ENCODE measurements around the gene BTBD9. TPM values are rescaled to one million over a fixed set of nuclear protein-coding genes. Genes with fewer than 3 reads are reported as not detected.
A peak's percentile ranks its signal among the peaks of the same experiment; 100 is the strongest.

Gene BTBD9
- total RNA-seq, 1 experiment from 2014 or later = 8.9 TPM

DNA sequence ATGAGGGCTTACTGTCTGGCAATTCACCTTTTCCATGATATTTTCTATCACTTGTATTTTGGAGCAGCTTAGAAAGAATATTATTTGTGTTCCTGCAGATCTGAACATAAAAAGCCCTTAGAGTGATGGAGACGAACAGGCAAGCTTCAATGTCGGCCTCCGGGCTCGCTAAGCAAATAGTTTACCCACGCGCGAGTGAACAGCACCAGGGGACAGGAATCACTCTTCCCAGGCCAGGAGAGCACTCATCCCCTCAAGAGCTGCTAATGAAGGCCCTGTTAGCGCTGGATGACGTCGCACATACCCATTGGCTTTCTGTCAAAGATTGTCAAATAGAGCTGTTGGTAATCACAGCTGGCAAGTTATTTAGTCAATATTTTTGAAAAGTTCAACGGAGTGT, 424.5 kb downstream of the BTBD9 start:
- Histone ChIP-seq H3K9ac (ENCODE audit: extremely low read depth, insufficient read length, low read length) (no peak overlapping the region), H2BK120ac (ENCODE audit: low read depth, low read length, poor library complexity, severe bottlenecking) (no peak overlapping the region), H2BK12ac (ENCODE audit: insufficient read length, low read depth, low read length) (no peak overlapping the region), H3T11ph (ENCODE audit: low read length) (no peak overlapping the region), H4K20me1 (ENCODE audit: control insufficient read depth, insufficient read depth, insufficient read length) (no peaks in the 10 kb centered on the region), H2AFZ (ENCODE audit: low read length) (no peak overlapping the region), H3K23me2 (ENCODE audit: insufficient read length, low read depth, low read length, poor library complexity, severe bottlenecking) (no peaks in the 10 kb centered on the region), H3K4me2 (ENCODE audit: insufficient read depth, insufficient read length, low read length) (no peak overlapping the region), H3K14ac (ENCODE audit: insufficient read depth, low read length) (no peak overlapping the region), H3K56ac (ENCODE audit: insufficient read length, low read depth, low read length) (no peak overlapping the region), H3K4me1 (ENCODE audit: insufficient read depth, low read length) (peaks cover 10% of the 10 kb centered on the region; the same call in 1 of the 2 replicates), H4K91ac (ENCODE audit: insufficient read length, low read depth, low read length) (no peak overlapping the region), H2BK15ac (ENCODE audit: low read depth, low read length) (no peak overlapping the region), H3K79me1 (ENCODE audit: insufficient read depth, low read depth, low read length, poor library complexity, severe bottlenecking) (no peaks in the 10 kb centered on the region), H2BK5ac (ENCODE audit: insufficient read length, low read length) (no peak overlapping the region), H3K27me3 (ENCODE audit: insufficient read depth, low read length) (no peaks in the 10 kb centered on the region), H3K4ac (ENCODE audit: low read depth, low read length) (no peak overlapping the region), H2BK20ac (ENCODE audit: low read depth, low read length, poor library complexity, severe bottlenecking) (no peak overlapping the region), H3K27ac (ENCODE audit: insufficient read length, low read depth, low read length) (no peak overlapping the region), H3K79me2 (ENCODE audit: insufficient read depth, low read length) (no peaks in the 10 kb centered on the region), H3K23ac (ENCODE audit: insufficient read length, low read depth, low read length) (no peak overlapping the region), H3K9me3 (ENCODE audit: control insufficient read depth, low read depth, low read length) (no peaks in the 10 kb centered on the region), H4K8ac (replicated peaks; ENCODE audit: insufficient read length, low read depth, low read length) (no peak overlapping the region), H4K5ac (ENCODE audit: insufficient read length, low read depth, low read length) (no peak overlapping the region), H2AK5ac (ENCODE audit: insufficient read length, low read length) (no peak overlapping the region), H3K18ac (ENCODE audit: insufficient read length, low read depth, low read length) (no peak overlapping the region)
- no peaks in the 10 kb centered on the region for H3K27me3 Mint-ChIP-seq (ENCODE audit: low read depth)
- no peaks in the 10 kb centered on the region for H3K9me3 Mint-ChIP-seq
- WGBS (ENCODE audit: extremely low coverage, insufficient read length, low lambda C conversion rate) = no CpG with 5 or more reads among the region's 11 CpGs
- H3K4me1 Mint-ChIP-seq = peaks cover 40 to 46% of the 10 kb centered on the region in 2 experiments
- no peak for DNase-seq
- no peaks in the 10 kb centered on the region for H3K36me3 Mint-ChIP-seq (ENCODE audit: insufficient read depth in 1 of 3, low read depth in 3 of 3)
- H3K27ac Mint-ChIP-seq = peak overlapping the region in 2 of 3 experiments; percentile 31 to 62; a peak in 1 of 7 replicates
- no peak overlapping the region for H3K4me3 Mint-ChIP-seq
- no peak for TF ChIP-seq CTCF (conservative IDR thresholded peaks at IDR 0.05)

Data from H9 (cell line).